ENCODE results near the gene PLCG2.
A peak's percentile ranks its signal among the peaks of the same experiment; 100 is the strongest.

PLCG2 gene

DNA sequence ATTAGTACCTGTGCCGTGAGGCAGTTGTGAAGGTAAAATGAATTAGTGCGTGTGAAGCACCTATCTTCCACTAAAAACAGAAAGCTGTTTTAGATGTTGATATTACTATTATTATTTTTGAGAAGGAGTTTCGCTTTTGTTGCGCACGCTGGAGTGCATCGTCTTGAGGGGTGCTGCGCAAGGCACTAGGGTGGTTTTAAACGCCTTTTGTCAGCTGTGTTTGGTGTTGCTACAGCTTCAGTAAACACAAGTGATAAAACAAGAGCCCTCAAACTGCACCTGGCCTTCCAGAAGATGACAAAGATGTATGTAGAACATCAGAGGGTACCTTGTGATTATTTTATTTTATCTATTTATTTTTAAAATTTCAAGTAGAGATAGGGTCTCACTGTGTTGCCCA, 38.2 kb downstream of the PLCG2 start:
- DNase-seq = no peak

DNA sequence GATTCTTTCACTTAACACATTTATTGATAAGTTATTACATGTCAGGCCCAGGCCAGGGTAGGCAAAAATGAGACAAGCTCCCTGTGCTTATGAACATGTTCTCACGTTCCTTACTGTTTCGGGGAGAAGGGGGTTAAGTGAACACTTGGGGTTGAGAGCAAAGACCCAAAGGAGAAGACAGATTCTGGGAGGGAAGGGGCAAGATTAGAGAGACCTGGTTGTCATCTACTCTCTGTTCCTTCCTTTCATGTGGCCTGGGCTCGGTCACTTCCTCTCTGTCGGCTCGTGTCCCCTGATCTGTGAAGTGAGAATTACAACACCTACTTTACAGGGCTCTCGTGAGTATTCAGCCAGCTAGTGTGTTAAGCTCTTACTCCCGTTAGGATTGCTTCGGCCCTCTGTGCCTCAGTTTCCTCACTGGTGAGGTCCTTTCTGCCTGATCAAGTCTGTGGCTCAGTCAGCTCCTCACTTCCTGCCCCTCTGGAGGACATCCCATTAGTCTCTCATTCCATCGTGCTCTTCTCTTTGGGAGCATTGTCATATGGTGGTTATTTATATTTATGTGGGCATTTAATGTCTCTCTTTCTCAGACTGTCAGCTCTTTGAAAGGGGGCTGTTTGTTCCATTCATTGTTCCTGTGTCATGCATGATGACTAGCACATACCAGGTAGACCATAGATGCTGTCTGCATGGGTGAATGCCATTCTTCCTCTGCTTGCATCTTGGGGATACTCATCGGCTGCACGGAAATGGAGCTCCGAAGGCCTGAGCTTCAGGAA, 38.9 kb downstream of the PLCG2 start:
- DNase-seq = no peak

DNA sequence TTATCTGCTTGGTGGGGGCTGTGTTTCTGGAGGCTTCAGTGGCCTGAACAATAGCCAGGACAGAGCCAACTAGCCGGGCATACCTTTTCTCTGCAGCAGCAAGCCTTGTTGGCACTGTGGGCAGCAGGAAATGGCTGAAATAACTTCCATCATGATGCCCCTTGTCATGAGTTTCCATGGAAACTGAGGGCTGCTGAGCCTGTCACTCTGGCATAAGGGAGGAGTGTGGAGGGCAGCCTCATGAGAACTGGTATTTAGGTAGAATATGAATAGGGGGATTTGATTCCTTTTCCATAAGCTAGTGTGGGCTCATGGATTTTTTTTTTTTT, 39.4 kb downstream of the PLCG2 start:
- DNase-seq = no peak

DNA sequence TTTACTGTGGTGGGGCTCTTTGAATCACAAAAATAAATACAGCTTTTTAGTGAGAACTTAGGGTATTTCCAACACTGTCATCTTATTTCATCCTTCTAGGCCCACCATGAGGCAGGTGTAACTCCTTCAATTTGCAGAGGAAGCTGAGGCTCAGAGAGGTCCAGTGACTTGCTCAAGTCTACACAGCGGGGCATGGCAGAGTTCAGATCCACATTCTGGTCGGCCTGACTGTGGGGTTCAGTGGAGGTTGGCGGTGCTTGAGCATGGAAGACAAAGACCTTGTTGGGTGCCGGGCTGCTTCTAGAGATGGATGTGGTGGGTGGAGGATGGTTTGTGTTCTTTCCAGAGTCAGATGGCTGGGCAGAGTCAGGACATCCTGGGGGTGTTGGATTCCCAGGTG, 39.8 kb downstream of the PLCG2 start:
- no peak for DNase-seq

DNA sequence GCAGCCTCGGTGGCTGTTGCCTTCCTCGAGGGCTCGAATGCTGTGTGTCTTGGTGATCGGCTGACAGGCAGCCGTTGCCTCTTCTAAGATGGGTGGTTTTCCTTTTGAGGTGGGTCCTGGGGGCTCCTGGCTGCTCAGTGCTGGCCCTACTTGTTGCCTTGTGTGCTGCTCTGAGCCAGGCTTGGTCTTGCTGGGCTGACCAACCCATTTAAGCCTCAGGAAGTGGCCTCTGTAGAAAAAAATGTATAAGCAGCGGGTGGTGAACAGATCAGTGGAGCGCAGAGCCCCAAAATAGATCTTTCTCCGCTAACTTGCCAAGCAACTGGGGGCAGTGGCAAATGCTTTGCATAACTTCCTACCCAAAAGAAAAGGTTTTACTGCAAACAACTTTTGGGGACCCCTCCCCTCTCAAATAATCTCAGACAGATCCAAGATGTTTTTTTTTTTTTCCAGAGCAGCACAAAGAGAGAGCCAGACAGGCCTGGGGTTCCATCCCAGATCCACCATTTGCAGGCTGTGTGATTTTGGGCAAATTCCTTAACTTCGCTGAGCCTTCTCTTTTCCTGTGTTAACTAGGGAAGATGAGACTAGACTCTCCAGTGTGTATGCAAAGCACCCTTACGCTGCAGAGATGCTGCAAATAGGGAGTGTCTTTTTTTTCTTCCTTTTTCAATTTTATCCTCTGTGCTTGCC, 42.5 kb downstream of the PLCG2 start:
- DNase-seq = no peak

DNA sequence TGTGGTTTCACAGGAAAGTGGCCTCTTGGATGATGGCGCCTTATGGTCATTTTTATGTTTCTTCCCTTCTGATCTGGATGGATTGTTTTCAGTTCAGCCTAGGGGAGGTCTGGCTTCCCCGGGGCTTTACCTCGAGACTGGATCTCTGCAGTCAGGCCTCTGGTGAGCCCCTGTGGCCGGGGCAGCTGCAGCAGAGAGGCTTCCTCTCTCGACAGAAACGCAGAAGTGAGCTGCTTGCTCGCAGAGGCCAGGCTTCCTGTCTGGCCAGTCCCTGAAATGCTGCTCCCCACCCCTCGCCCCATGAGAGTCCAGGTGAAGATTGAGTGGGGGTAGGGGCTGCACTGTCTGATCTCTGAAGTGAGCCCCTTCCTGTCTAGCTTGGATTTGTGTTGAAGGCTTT, 44.0 kb downstream of the PLCG2 start:
- no peak for DNase-seq

DNA sequence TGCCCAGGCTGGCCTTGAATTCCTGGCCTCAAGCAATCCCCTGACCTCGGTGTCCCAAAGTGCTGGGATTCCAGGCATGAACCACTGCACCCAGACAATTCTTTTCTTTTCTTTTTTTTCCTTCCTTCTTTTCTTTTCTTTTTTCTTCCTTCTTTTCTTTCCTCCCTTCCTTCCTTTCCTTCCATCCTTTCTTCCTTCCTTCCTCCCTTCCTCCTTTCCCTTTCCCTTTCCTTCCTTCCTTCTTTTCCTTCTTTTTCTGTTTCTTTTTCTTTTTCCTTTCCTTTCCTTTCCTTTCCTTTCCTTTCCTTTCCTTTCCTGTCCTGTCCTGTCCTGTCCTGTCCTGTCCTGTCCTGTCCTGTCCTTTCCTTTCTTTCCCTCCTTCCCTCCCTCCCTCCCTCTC, 44.6 kb downstream of the PLCG2 start:
- no peak for DNase-seq

DNA sequence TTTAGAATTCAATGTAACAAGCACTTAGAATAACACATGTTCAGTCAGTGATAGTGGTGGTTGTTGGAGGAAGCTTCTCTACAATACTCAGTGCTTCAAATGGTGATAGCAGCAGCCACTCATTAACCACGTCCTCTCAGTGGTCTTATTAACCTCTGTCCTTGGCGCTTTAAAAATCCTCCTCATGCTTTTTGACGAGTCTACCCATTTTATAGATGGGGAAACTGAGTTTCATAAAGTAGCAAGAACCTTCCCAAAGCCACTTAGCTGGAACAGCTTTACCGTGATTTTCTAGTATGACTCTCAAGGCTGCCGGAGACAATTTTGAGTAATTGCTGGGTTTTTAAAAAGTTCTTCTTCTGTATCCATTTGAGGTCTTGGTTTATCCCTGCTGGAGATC, 47.4 kb downstream of the PLCG2 start:
- DNase-seq = no peak

DNA sequence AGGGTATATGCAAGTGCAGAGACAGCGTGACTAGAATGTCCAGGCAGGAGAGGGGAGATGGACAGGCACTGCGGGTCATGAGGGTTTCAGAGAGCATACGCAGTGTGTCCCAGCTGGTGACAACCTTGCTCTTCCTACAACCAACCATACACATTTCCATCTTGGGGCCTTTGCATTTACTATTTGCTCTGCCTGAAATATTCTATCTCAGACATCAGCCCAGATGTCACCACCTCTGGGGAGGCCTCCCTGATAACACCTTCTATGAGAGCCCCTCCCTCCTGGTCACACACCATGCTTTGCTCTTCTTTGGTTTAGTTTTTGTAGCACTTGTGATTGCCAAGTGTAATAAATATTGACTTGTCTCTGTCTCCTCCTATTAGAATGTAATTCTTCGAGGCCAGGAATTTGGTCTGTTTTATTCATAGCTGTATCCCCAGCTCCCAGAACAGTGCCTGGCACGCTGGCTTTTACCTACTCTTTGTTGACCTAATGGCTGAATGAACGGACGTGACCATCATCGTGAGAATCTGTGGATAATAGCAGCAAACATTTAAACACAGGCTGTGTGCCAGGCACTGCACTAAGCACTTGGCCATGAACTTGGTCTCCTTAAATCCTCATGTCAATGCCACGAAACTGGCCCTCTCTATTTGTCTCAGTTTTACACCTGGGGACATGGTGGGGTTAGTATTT, 51.9 kb downstream of the PLCG2 start:
- DNase-seq = no peak

DNA sequence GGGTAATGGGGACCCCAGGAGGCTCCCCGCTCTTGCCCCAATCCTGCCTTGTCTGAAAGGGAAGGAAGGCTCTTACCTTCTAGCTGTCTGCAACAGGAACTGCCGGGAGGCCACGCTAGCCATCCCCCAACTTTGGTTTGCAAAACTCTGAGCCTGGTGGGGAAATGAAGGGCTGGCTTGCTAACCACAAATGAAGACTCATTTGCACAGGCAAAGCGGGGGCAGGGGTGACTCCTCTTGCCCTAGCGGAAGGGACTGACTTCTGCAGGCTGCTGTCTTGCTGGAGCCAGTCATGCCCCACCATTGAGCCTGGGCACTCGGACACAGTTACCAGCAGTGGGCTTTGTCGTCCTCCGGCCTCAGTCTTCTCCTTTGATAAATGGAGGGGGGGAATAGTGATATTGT, 52.6 kb downstream of the PLCG2 start:
- peak; percentile 74 for DNase-seq

DNA sequence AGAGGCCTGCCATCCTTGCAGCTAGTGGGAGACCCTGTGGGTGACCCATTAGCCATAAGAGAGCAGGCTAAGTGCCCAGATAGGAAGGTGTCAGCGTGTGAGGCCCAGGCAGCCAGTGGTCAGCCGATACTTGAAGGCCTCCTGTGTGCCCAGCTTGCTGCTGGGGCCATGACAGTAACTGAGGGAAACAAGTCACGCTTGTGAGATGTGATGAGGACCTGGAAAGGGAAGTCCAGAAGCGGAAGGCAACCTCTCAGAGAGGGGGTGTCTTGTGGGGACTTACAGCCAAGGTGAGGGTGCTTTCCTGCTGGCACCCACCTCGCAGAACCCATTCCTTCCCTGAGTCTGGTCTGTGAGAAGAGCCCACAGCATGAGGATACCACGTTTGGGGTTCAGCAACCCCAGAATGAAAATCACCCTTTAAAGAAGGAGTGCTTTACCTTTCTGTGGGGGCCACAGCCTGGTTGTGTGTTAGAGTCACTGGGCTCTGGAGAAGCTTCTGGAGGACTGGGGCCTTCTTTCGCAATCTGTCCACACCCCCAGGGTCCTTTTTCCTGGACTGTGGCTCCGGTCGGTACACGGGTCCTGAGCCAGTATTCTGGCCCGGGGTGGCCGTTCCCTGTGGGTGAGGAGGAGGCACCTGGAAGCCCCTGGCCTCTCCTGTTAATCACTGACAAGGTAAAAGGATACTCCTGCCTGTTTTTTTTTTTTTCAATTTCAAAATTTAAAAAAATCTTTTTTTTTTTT, 53.9 kb downstream of the PLCG2 start:
- no peak for DNase-seq

DNA sequence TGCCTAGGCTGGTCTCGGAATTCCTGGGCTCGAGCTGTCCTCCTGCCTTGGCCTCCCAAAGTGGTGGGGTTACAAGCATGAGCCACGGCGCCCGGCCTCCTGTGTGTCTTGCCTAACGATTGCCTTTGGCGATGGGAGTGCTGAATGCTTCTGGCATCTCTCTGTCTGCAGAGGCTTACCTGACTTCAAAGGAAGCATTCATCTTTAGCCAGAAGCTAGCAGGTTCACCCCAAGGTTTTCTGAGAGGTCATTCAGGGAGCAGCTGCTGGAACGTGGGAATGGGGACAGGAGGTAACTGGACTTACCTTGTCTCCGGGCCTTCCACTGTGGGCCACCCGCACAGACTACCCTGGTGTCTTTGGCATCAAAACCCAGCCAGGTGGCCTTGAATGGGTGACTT, 54.7 kb downstream of the PLCG2 start:
- no peak for DNase-seq

DNA sequence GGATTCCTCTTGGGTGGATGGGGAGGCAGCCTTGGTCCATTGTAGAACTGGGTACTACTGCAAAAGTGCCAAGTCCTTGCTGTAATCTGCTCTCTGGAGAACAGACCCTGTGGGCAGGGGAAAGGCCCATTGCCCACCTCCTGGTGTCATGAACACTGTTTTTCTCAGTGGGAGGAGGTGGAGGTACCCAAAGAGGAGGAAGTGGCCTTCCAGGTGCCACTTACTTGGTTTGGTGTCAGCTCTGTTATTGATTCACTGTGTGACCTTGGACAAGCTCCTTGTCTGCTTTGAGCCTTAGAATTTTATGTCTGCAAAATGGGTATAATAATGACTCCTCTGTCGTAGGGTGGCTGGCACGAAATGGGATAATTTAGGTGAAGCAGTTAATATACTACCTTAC, 55.8 kb downstream of the PLCG2 start:
- no peak for DNase-seq

DNA sequence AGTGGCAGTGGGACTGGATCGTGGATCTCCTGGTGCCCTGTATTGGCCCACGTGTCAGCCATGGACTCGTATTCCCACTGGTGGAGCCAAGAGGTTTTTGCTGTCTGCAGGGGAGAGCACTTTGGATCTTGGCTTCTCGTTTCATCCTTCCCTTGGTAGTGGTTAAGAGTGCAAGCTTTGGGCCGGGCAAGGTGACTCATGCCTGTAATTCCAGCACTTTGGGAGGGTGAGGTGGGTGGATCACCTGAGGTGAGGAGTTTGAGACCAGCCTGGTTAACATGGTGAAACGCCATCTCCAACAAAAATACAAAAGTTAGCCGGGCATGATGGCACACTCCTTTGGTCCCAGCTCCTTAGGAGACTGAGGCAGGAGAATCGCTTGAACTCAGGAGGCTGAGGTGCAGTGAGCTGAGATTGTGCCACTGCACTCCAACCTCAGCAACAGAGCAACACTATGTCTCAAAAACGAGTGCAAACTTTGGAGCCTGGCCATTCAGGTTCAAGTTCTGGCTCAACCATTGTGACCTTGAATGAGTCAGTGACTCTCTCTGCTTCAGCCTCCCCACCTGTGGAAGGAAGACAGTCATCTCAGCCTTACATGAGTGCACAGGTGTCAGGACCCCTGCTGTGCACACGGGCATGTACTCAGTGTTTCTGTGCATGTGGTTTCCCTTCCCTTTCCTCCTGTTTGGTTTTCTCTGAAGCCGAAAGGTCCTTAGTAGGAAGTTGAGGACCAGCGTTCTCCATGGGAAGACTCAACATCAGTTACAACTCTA, 57.4 kb downstream of the PLCG2 start:
- no peak for DNase-seq

DNA sequence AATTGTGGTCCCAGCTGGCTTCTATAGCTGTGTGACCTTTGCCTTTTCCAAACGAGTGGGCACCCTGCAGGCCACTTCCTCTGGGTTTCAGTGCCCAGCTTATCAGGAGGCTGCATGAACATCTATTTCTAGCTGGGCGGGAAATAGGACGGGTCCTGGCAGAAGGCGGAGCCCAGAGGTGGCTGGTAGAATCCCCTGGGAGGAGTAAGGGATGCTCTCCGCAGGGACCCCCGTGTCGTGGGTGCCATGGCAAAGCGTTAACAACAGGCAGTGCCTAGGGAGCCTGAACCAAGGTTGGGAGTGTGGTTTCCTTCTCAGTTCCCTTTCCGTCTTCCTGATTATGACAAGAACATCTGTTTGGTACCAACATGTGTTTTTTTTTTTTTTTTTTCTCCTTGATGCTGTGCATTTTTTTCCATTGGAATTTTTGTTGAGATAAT, 58.2 kb downstream of the PLCG2 start:
- DNase-seq = no peak

DNA sequence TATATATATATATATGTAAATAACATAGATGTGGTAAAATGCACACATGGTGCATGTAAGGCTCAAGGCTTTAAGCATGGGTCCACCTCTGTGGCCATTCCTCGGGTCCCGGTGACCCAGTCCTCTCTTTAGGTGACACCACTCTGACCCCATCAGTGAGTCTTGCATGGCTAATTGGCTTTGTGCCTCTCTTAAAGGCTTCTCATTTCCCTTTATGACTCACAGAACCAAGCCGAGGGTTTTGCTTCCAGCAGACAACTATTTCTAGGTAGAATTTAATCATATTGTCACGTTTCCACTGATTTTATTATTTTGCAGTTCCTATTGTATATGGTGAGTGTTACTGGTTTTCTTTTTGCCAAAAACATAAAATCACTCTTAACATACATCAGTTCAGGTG, 59.7 kb downstream of the PLCG2 start:
- DNase-seq = peak; percentile 46

DNA sequence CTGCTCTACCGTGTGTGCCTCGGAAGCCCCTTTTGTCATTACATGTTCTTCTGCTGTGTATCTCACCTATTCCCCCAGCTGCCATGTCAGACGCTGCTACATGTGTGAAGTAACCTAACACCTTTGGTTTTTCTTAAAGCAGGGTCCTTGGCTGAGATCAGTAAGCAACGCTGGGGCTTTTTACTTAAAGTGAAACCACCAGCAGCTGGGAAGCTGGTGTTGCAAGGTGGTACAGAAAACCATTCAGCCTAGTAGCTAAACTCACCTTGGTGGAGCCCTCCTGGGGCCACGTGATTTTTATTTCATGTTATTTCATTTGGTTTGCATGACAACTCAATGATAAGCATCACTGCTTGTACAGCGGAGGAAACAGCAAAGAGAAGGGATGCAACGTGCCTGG, 62.6 kb downstream of the PLCG2 start:
- no peak for DNase-seq

DNA sequence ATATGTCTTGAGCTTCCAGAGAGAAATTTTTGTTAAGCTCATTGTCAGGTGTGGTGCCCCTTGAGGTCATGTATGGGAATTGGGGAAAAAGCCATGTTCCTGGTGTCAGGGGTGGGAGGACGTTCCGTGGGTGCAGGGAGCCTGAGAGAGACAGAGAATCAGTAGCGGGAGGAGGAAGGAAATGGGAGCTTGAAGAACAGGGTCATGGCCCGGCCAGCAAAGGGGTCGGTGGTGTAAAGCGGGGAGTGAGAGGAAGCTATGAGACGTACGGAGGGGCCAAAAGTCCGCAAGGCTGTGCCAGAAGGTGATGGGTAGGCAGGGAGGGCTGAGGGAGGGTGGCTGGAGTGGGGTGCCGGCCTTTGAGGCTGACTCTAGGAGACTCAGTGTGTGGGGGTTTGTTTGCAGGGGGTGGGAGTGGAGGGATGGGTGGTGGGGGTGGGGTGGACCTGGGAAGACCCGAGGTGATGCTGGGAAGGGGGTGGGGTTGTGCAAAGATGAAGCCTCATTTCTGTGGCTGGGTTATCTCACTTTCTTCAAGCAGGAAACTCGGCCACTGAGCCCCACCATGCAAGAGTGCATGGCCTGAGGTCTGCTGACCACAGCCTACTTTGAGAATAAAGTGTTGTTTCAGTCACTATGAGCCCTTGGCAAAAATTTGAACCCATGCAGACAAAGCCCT, 63.6 kb downstream of the PLCG2 start:
- DNase-seq = no peak

DNA sequence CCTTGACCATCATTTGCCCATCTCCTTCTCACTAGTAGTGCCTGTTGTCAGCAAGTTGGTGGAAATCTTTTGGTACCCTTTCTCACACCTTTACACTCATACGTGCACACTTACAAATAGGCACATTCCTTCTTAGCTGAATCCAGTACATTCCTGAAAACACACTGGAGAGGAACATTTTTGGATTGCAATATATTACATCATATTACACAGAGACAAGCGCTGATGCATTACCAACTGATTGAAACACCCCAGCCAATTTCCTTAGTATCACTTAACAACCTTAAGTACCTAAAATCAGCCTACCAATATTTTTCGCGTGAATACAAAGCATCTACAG, 64.1 kb downstream of the PLCG2 start:
- DNase-seq = peak; percentile 56

DNA sequence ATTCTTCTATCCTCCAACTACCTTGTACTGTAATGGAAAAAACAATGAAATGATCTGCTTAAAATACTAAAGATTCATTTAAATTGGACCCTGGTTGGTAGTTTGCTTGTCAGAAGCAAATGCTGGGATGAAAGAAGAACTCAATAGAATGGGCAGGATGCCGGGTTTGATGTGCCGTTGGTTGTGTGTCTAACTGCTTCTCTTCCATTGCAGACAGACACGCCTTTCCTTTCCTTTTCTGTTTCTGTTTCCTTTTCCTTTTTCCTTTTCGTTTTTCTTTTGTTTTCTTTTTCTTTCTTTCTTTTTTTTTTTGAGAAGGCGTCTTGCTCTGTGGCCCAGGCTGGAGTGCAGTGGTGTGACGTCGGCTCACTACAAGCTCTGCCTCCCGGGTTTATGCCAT, 64.6 kb downstream of the PLCG2 start:
- DNase-seq = no peak

DNA sequence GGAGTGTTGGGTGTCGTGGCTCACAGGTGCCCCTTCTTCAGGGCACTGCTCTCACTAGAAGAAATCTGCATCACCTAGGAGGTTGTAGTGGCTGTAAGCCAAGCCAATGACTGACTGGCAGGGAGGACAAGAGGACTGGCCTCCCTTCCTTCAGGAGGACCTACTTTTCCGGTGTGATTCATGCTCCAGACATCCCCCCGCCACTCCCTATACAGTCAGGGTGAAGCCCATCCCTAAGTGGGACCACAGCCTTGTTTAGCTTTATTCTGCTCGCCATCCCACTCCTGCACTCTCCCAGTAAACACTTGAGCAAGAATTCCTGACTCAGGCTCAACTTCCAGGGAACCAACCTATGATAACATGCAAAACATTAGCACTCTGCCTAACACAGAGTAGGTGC, 67.0 kb downstream of the PLCG2 start:
- DNase-seq = peak; percentile 7

DNA sequence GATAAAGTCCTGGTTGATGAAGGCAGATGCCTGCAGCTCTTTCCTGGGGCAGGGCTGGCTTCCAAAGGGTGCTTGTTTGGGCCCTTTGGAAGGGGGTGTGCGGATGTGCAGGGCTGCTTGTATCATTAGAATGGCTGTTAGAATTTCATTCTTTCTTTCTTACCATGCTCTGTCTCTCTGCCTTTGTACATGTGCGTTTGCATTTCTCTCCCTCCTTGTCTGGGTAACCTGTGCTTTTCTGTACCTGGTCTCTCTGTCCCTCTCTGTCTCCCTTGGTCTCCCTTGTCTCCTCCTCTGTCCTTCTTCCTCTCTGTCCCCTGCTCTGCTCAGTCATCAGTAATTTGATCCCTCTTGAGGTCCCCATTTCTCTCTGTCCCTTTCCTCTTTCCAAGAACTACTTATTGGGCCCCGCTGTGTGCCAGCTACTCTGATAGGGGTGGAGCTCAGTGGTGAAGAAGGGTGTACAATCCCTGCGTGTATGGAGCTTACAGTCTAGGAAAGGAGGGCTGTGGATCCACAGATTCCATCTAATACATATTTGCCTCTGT, 69.3 kb downstream of the PLCG2 start:
- no peak for DNase-seq
